Posterior cingulate gyrus (tissue), 11 donors: ENCODE data around the gene ISL2.

Experiments used
- DNase-seq, 10 donors: peaks; one replicate each; pipeline versions ENCODE4 v3.0.0 to v3.0.0-alpha.2; 2020 to 2021; ENCODE audit warnings: mixed read lengths in 3 of 10
- intact Hi-C: fragments of 100-400 bp; cut with DNase I; formaldehyde crosslinking; loops from one replicate; pipeline ENCODE4 v1.15.1; 2023

Gene ISL2

DNA sequence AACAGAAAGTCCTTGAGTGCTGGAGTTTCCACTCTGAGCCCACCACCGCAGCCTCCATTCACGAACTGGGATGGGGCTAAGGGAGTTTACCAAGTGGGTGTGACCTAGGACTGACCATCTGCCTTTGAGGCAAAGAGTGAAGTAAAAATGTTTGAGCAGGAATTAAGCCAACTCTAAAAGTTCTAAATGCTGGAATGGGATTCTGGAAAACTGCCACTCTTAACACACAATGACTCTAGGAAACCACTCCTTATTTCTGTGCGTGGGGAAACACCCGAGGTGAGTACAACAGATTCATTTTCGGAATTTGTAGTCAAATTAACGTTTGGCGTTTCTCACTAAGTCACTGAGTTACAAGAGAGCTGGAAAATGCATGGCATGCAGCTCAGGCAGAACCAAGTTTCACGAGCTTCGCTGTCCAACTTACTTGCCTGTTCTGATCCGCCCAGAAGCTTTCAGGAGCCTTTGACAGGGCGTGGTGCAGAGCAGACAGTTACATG lies 31.6 kb downstream of the ISL2 start:
- no peak for DNase-seq
- intact Hi-C loops = no loop called here

DNA sequence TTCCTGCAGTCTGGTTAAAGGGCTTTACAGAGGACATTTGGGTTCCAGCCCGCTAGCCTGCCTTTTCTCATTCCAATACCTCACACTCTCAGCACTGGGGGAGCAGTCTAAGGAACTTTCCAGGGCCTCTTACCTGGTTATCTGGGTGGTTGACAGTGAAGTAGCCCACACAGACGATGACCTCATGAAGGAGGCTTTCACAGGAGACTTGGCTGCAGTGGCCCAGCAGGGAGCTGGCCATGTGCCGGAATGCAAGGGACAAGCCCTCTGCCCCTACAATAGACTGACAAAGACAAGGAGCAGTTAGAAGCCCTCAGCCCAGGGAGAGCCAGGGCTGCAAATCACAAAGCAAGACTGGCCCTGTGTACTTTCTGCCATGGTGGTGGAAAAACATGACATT lies 39.5 kb downstream of the ISL2 start:
- DNase-seq = no peak
- intact Hi-C loops = no loop called here

DNA sequence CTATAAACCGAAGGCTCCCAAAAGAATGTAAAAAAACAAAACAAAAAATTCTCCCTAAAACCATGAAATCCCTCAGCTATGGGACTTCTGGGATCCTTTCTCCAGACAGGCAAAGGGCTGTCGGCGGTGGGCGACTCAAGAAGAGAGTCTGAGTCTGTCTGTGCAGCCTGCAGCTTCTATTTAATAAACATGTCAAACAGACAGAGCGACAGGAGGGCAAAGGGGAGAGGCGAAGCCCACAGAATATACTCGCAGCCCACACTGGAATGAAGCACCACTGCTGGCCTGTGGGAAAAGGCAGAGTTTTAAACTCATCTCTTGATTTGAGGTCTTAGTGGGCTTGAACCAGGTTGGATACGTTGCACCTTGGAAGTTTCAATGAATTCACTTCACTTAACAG lies 40.2 kb downstream of the ISL2 start:
- no peak for DNase-seq
- intact Hi-C loops = no loop called here

DNA sequence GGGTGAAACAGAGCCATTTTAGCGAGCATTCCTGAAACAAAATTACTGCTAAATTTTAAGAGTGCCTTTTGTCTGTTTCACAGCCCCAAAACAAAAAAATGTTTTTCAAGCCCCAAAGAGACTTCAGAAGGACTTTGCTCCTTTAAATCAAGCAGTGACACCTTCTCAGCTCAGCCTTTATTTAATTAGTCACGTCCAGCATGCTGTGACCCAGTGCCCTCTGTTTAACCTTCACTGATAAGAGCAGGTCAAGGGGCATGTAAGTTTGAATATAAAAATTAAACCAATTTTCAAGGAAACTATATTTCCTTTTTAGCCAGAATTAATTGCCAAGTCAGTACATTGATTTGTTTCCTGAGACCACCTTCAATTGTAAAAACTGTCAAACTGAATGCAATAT lies 40.6 kb downstream of the ISL2 start:
- no peak for DNase-seq
- intact Hi-C loops = no loop called here

DNA sequence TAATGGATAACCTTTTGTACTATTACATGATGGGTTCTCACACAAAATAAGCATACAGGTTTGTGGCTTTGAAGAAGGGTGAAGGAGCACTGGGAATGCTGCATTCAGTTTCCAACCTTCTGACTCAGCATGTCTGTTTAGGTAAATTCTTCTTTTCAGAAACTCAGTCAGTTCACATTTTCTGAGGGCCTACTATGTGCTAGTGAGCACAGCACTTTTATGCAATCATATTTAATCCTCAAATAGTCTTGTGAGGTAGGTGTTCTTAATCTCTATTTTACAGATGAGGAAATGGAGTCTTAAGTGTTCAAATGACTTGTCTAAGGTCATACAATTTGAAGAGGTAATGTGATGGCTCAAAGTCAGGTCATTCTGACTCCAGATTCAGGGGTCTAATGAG lies 41.2 kb downstream of the ISL2 start:
- intact Hi-C loops = no loop called here
- DNase-seq = no peak

DNA sequence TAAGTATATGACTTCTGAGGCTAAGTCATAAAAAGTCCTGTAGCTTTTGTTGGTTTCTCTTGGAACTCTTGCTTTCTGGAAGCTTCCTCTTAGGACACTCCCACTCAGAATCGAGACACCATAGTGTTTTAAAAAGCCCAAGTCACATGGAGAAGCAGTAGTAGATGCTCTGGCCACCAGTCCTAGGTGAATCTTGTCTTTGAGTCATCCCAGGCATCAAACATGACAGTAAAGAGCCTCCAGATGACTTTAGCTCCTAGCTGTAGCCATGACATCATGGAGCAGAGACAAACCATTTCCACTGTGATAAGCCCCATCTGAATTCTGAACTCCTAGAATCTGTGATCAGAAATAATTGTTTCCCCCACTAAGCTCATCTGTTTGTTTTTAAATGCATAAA lies 42.1 kb downstream of the ISL2 start:
- intact Hi-C loops = no loop called here
- no peak for DNase-seq

DNA sequence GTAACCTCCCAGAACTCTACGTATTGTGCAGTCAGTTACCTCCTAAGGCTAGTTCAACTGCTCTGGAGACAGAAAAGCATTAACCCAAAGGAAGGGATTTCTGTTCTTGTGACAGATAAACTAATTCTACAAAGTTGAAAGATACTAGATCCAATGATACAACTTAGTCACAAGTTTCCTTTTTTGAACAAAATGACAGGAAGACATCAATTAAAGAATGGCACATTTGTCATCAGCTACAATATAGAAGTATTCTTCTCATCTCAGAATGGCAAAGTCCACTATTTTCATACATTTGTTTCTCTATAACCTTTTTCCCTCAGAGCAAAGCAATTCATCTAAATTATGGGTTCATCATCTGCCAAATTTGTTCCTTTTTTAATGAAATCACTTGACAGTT lies 43.7 kb downstream of the ISL2 start:
- intact Hi-C loops = no loop called here
- DNase-seq = no peak

DNA sequence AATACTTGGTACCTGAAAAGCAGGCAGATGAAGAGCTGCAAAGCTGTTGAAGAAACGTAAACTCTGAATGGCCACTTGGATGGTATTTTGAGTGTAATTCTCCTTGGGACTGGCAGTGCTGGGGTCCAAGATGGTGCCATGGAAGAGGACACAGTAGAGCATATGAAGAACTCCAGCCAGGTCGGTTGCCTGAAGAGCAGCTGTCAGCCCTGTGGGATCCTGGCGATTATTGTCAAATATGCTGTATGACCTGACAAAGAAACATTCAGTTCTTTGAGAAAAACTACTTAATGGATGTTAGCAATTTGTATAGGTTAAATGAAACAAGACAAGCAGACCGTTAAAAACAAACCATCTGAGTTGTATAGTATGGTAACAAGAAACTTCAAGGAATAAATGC lies 44.8 kb downstream of the ISL2 start:
- intact Hi-C loops = no loop called here
- no peak for DNase-seq

DNA sequence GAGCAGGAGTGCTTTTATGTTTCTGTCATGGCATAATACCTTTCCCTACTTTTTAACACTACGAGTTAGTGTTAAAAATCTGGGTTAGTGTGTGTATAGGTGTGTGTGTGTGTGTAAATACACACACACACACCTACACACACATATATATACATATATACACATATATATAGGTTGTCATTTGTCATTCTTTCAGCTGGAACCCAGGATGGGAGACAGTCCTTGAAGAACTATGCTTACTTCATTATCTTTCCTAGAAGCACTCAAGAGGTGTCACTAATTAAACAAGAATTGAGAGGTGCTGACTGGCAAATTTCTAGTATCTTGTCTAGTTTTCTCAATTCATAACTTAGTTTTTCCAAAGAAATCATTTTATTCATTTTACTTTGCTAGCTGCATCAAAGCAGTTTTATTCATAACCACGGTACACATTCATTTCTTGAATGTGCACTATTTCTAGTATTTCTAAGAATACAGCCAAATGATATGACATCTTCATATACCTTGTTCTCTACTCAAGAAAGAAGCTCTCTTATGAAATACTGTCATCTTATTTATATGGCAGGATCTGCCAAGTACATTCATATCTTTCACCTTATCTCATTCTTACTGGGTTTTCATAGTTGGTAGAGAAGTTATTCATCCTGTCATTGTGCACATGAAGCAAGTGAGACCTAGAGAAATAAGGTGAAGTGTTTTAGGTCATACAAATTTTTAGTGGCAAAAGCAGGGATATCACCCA lies 46.6 kb downstream of the ISL2 start:
- intact Hi-C loops = no loop called here
- DNase-seq = no peak

DNA sequence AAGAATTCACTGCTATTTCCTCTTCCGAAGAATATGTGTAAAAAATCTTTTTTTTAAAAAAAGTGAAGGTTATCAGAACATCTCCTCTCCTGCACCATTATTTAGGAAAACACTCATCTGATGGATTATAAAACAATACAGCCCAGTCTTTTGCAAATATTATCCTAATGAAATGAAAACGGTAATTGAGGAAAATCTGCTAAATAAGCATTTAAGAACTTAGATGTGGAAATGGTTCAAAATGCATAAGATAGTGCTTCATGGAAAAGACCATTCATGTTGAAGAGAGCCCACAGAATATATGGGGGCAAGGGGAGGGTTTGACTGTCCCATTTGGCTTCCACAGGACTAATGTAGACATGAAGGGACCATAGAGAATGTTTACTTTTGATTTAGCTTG lies 47.8 kb downstream of the ISL2 start:
- DNase-seq = no peak
- intact Hi-C loops = no loop called here

DNA sequence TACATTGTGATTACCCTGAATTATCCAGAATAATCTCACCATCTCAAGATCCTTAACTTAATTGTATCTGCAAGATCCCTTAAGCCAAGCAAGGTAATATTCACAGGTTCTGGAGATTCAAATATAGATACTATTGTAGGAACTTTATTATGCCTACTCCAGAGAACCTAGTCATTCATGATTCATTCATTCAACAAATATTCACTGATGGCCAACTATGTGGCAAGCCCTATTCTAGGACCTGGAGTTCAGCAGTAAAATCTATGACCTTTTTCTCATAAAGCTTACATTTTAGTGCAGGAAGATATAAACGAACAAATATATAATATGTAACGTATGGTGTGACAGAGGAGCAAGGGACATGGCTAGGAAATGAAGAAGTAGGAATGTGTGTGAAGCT lies 49.6 kb downstream of the ISL2 start:
- no peak for DNase-seq
- intact Hi-C loops = no loop called here

DNA sequence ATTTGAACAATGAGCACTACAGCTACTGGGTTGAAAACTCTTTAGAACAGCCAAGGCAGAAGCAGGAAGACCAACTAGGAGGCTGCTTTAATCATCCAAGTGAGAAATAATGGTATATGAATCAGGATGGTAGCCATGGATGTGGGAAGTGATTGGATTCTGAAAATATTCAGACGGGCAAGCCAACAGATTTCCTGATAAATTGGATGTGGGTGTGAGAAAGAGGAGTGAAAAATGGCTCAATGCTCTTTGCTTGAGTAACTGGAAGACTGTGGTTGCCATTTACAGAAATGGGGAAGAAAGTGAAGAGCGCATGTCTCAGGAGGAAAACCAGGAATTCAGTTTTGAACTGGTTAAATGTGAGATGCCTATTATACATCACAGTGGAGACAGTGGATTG lies 50.4 kb downstream of the ISL2 start:
- no peak for DNase-seq
- intact Hi-C loops = no loop called here

DNA sequence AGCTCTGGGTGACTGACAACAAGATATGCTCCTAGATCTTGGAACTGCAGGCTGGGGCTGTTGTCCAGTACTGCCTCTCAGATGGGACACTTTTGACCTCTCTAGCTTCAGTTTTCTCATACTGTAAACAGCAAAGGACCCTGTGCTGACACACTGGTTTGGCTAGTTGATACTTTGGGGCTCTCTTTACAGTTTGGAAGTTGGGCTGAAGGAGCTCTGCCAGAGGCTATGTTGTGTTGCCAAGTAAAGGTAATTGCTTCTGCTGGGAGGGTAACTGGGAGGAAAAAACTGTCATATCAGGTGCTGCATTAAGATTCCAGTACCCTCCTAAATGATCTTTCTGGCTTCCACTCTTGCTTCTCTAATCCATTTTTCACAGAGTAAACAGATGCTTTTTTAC lies 54.0 kb downstream of the ISL2 start:
- no peak for DNase-seq
- intact Hi-C loops = no loop called here

DNA sequence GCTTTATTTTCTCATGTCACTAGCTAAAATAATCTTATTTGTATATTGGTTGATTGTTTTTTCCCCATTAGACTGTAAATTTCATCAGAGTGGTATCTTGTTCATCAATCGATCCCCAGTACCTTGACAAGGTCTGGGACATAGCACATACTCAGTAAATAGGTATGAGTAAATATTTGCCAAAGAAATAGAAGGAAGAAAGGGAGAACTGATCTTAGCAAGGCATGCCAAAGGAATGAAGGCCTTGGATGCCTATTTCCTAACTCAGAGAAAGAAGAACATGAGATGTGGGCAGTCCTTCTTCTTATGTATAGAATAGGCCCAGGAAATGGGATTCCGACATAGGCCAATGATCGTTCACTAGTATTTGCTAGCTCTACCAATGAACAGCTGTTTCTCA lies 54.7 kb downstream of the ISL2 start:
- intact Hi-C loops = no loop called here
- DNase-seq = no peak

DNA sequence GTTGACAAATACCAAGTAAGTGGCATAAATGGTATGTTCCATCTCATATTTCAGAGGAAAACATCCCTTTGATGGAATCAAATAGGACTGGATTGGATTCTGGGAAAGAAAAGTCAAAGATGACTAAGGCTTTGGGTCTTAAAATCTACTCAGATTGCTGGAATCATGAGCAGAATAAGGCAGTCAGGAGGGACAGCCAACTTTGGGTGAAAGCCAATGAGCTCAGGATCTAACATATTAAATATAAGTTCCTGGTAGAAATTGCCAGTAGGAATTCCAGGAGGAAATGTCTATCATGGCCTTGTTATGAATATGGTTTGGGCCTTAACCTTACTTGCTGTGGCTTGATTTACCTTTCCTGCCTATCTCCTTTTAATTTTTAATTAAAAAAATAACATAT lies 55.3 kb downstream of the ISL2 start:
- no peak for DNase-seq
- intact Hi-C loops = no loop called here
